ENCODE data around the gene TMIE. TPM values are rescaled to one million over a fixed set of nuclear protein-coding genes. Genes with fewer than 3 reads are reported as not detected.
"Not testable (repeated sequence)": the region's sequence is repeated elsewhere in the genome, so short reads cannot be mapped to it uniquely, and the experiment has no call there.

TMIE gene
- polyA plus RNA-seq, 5 donors: 0.63 to 0.85 (median 0.73) TPM

- DNase-seq: no peak
These were observed 21.3 kb downstream of the TMIE start for GRCh38 chr3:46722443-46722842.

- DNase-seq: no peak
These were observed 23.2 kb downstream of the TMIE start for GRCh38 chr3:46724424-46724823.

- no peak for DNase-seq
These were observed 24.6 kb downstream of the TMIE start for GRCh38 chr3:46725621-46726314.

GRCh38 chr3:46729038-46729437 is 27.8 kb downstream of the TMIE start:
- DNase-seq: no peak

GRCh38 chr3:46730819-46731218 is 29.6 kb downstream of the TMIE start:
- DNase-seq: no peak

- DNase-seq: no peak
These were observed 30.6 kb downstream of the TMIE start for GRCh38 chr3:46731795-46732194.

- no peak for DNase-seq
These were observed 32.0 kb downstream of the TMIE start for GRCh38 chr3:46733026-46733800.

GRCh38 chr3:46734773-46735172 is 33.6 kb downstream of the TMIE start:
- DNase-seq: no peak

- no peak for DNase-seq
These were observed 35.0 kb downstream of the TMIE start for GRCh38 chr3:46736006-46736872.

GRCh38 chr3:46737329-46737731 is 36.1 kb downstream of the TMIE start:
- DNase-seq: no peak

- DNase-seq: not testable (repeated sequence)
These were observed 38.4 kb downstream of the TMIE start for GRCh38 chr3:46739565-46739964.

GRCh38 chr3:46742992-46743585 is 41.9 kb downstream of the TMIE start:
- DNase-seq: no peak

DNA sequence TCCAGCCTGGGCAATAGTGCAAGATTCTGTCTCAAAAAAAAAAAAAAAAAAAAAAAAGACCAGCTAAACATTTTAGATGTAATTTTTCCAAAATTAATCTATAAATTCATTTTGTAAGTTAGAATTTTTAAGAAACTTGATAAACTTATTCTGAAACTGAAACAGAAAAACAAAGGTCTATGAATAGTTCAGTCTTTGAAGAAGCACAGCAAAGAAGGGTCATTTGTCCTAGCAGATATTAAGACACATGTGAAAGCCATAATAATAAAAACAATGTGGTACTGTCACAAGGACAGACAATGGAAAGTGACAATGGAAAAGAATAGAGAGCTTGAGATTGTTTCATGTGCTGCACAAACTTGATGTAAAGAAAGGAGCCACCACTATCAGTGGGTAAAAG is 45.5 kb downstream of the TMIE start:
- no peak for DNase-seq

GRCh38 chr3:46748170-46748569 is 47.0 kb downstream of the TMIE start:
- no peak for DNase-seq

GRCh38 chr3:46749129-46749528 is 47.9 kb downstream of the TMIE start:
- no peak for DNase-seq

DNA sequence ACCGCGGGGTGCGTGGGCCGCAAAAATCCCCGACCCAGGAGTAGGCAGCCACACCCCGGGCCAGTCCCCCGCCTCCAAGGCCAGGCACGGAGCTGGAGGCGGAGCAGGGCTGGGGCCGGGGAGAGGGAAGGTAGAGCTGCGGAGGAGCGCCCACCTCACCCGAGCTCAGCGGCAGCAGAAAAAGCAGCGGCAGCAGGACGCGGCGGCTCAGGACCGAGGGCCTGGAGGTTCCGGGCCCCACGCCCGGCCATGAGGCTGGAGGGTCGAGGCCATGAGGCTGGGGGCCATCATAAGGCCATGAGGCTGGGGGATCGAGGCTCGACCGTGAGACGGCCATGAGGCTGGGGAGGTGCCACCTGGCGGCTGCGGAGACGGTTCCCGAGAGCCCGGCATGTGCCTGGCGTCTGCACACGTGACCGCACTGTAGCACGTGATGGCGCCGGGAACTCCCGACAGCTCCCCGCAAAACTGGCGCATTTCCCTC is 49.4 kb downstream of the TMIE start:
- DNase-seq: no peak

DNA sequence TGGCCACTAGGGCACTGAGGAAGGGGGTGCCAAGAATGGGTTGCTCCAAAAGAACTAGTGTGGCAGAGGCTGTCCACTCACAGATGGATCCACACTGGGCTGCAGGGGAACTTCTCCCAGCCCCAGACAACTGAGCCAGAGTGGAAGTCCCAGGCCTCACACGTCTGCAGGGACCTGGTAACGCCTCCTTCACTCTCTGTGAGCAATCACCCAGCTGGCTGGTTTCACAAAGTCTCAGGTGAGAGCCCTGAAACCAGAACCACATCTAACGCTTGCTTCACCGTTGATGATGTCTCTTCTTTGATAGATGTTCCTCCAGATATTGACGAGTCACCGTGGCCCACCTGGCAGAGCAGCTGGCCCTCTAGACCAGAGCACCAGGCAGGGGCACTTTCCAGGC is 51.9 kb downstream of the TMIE start:
- DNase-seq: not testable (repeated sequence)

GRCh38 chr3:46755646-46756045 is 54.5 kb downstream of the TMIE start:
- no peak for DNase-seq

DNA sequence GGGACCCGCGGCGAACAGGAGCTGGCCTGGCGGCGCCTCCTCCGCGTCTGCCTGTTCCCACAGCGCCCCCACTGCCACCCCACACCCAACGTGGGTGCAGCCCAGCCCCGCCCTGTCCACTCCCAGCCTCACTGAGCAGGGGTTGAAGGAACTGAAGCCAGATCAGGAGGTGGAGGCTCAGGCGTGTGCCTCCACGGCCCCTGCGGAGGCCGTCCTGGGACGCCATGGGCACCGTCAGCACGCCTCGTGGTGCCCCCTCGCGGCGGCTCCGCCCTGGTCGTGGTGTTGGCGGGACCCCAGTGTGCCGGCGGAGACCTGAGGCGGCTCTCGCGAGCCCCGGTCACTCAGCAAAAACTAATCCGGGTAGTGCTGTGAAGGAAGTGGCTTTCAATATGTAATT is 55.5 kb downstream of the TMIE start:
- DNase-seq: no peak

DNA sequence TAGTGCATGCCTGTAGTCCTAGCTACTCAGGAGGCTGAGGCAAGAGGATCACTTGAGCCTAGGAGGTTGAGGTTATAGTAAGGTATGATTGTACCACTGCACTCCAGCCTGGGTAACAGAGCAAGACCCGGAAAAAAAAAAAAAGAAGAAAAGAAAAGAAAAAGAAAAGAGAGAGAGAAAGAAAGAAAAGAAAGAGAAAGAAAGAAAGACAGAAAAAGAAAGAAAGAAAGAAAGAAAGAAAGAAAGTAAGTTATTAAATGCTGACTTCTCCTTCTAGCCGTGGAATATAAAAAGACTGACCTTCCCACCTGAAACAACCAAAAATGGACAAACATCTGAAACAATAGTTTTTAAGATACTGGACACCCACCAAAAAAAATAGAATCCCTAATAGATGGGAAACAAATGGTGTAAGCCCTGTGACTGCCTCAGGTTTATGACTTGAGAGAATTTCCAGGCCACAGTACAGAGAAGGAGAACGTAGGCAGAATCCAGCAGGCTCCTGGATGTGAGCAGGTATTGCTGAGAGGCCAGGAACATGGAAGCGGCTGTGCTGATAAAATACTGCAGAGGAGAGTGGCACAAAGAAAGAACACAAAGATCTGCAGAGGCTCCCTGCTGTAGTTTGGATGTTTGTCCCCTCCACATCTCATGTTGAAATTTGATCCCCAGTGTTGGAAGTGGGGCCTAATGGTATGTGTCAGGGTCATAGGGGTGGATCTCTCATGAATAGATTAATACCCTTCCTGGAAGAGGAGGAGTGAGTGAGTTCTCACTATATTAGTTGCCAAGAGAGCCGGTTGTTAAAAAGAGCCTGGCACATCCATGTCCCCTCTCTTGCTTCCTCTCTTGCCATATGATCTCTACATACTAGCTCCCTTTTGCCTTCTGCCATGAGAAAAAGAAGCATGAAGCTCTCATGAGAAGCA is 58.3 kb downstream of the TMIE start:
- DNase-seq: no peak

All from right lung (tissue), 5 donors.